ENCODE results near the gene FAM131C.

GRCh38 chr1:16070640-16071355, 2.7 kb downstream of the FAM131C start:
- TF ChIP-seq CTCF (IDR thresholded peaks at IDR 0.05; ENCODE audit: insufficient read depth, low read length): no peak
- TF ChIP-seq SPI1 (IDR thresholded peaks at IDR 0.05; ENCODE audit: borderline replicate concordance, low read depth): no peak
